Measurements from ENCODE around the gene SGCD.

The SGCD gene

DNA sequence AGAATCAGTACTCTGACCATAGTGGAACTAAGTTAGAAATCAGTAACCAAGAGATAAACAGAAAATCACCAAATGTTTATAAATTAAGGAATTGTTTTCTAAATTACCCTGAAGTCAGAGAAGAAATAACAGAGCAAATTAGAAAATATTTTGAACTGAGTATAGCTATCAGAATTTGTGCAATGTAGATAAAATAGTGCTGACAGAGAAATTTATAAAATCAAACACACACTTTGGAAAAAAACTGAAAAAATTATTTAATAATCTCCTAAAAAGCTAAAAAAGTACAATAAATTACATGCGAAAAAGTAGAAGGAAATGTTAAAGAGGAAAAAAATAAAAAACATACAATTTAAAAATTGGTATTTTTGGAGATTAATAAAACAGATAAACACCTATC is 486.0 kb downstream of the SGCD start:
- TF ChIP-seq, protein P1, sequence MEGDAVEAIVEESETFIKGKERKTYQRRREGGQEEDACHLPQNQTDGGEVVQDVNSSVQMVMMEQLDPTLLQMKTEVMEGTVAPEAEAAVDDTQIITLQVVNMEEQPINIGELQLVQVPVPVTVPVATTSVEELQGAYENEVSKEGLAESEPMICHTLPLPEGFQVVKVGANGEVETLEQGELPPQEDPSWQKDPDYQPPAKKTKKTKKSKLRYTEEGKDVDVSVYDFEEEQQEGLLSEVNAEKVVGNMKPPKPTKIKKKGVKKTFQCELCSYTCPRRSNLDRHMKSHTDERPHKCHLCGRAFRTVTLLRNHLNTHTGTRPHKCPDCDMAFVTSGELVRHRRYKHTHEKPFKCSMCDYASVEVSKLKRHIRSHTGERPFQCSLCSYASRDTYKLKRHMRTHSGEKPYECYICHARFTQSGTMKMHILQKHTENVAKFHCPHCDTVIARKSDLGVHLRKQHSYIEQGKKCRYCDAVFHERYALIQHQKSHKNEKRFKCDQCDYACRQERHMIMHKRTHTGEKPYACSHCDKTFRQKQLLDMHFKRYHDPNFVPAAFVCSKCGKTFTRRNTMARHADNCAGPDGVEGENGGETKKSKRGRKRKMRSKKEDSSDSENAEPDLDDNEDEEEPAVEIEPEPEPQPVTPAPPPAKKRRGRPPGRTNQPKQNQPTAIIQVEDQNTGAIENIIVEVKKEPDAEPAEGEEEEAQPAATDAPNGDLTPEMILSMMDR (IDR thresholded peaks at IDR 0.05; ENCODE audit: control insufficient read depth, extremely low read depth, insufficient read depth): no peak
- DNase-seq (ENCODE audit: low read depth): no peak
- H3K4me3 ChIP-seq (ENCODE audit: low read depth, low read length): no peak overlapping the region

DNA sequence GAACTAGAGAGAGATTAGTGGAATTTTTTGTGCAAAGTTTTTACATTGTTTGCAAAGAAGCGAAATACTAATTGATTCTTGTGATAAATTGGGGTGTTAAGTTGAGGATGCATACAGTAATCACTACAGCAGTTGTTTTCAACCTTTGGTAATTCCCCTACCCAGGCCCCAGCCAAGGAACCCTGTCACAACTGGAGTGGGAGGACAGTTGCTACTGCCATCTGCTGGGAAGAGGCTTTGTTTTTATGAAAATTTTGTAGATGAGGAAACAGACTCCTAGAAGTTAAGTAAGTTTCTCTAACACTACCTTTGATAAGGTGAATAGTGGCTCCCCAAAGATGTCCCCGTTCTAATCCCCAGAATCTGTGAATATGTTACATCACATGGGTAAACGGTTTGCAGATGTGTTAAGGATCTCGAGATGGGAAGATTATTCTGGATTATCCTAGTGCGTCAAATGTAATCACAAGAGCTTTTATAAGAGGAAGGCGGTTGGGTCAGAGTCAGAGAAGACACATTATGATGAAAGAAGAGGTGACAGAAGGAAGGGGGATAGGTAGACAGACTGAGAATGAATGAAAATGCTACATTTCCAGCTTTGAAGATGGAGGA is 489.1 kb downstream of the SGCD start:
- H3K4me3 ChIP-seq (ENCODE audit: low read depth, low read length): no peak overlapping the region
- TF ChIP-seq, protein P1 (IDR thresholded peaks at IDR 0.05; ENCODE audit: control insufficient read depth, extremely low read depth, insufficient read depth): peak; percentile 64
- no peak for DNase-seq (ENCODE audit: low read depth)
